Stimulated activated CD8-positive, alpha-beta memory T cell treated with anti-CD3 and anti-CD28 coated beads, Interleukin-4, amount 100 ng/mL, for 1 hour (primary cell): ENCODE data around the gene ILF3.
"Not testable (repeated sequence)": the region's sequence is repeated elsewhere in the genome, so short reads cannot be mapped to it uniquely, and the experiment has no call there.

Experiments
- DNase-seq, 2 donors: peaks; one replicate each; pipeline ENCODE4 v3.0.0-alpha.2; 2020; ENCODE audit warnings: low read depth in 2 of 2, low spot score in 1 of 2

The ILF3 gene

DNA sequence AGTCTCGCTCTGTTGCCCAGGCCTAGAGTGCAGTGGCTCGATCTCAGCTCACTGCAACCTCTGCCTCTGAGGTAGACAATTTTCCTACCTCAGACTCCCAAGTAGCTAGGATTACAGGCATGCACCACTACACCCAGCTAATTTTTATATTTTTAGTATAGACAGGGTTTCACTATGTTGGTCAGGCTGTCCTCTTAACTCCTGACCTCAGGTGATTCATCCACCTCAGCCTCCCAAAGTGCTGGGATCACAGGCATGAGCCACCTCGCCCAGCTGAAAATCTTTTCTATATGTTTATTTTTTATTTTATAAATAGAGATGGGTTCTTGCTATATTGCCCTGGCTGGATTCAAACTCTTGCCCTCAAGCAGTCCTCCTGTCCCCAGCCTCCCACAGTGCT lies 17.8 kb downstream of the ILF3 start:
- DNase-seq: not testable (repeated sequence)

DNA sequence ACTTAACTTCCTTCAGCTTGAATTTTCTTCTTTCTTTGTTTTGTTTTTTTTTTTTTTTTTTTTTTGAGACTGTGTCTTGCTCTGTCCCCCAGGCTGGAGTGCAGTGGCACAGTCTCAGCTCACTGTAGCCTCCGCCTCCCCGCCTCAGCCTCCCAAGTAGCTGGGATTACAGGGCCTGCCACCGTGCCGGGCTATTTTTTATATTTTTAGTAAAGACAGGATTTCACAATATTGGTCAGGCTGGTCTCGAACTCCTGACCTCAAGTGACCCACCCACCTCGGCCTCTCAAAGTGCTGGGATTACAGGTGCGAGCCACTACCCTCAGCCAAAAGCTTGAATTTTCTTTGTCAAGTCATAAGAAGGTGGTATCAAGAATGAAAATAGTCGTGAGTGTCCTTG lies 21.1 kb downstream of the ILF3 start:
- not testable (repeated sequence) for DNase-seq

DNA sequence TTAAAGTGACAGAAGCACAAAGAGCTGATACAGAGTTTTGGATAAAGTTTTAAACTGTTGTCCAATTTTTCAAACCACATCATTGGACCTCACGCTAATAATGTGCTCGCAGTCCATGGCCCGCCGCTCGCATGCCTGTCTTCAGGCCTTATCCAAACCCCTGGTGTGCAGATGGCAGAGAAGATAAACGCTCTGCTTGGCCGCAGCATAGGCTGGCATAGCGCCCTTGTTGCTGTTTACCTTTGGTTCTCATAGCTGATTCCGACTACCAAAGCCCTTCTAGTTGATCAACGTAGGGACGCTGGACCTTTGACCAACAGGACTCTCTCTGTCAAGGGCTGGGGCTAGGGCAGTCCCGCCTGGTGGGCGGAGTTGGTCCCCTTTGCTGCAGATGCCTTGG lies 23.6 kb downstream of the ILF3 start:
- DNase-seq: no peak

DNA sequence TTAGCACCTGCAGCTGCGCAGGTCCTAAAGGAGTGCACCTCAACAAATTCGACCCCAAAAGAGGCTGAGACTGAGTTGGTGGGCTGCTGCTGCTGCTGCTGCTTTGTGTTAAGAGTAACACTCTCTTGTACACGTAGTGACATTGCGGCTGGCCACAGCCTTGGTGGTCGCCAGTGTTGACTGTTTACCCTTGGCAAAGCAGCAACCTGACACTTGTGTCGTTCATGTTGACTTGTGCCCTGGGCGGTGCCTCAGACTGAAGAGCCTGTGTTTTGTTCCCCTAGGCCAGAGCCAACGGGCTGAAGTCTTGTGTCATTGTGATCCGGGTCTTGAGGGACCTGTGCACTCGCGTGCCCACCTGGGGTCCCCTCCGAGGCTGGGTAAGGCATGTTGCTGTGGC lies 24.7 kb downstream of the ILF3 start:
- no peak for DNase-seq

DNA sequence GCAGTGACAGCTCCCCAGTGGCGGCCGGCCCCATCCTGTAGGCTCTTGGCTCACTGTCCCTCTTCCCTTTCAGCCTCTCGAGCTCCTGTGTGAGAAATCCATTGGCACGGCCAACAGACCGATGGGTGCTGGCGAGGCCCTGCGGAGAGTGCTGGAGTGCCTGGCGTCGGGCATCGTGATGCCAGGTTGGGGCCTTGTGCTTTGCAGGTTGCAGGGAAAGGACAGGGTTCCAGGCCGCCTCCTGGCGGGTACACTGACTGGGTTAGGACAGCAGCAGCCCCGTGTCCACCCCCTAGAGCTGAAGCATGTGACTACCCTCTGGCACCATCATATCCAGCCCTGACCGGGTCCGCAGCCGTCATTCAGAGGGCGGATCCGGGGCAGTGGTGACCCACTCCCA lies 25.6 kb downstream of the ILF3 start:
- no peak for DNase-seq

DNA sequence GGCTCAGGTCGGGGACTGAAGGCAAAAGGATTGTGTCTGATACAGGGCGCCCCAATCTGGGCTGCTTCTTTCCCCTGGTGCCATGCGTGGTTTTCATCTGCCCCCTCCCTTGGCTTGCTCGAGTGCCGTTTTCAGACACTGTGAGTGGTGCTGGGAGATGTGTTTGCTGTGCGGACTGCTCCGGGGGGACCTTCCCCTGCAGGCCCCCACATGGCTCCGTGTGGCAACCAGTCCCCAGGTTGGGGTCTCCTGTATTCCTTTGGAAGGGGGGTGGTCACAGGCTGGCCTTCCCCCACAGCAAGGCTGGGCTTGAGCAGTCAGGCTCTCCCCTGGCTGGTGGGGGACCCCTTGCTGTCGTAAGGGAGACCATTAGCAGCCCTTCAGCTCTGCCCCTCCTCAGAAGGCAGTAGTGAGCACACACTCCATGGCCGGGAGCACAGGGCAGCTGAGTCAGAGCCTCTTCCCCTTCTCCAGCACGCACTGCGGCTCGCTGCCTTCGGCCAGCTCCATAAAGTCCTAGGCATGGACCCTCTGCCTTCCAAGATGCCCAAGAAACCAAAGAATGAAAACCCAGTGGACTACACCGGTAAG lies 26.5 kb downstream of the ILF3 start:
- no peak for DNase-seq

DNA sequence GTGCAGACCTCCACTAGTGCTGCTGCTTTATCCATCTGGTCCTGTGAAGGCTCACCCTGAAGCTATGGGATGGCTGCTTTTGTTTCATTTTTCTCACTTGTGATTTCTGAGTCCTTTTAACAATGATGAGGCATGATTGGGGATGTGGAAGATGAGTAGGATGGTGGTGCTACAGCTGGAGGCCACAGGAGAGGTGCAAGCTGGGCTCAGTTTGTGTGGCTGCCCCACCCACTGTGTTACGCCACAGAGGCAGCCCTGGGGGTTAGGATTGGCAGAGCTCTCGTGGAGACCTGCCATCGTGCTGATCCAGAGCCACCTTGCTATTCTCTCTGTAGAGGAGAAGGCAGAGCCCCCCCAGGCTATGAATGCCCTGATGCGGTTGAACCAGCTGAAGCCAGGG lies 27.5 kb downstream of the ILF3 start:
- no peak for DNase-seq

DNA sequence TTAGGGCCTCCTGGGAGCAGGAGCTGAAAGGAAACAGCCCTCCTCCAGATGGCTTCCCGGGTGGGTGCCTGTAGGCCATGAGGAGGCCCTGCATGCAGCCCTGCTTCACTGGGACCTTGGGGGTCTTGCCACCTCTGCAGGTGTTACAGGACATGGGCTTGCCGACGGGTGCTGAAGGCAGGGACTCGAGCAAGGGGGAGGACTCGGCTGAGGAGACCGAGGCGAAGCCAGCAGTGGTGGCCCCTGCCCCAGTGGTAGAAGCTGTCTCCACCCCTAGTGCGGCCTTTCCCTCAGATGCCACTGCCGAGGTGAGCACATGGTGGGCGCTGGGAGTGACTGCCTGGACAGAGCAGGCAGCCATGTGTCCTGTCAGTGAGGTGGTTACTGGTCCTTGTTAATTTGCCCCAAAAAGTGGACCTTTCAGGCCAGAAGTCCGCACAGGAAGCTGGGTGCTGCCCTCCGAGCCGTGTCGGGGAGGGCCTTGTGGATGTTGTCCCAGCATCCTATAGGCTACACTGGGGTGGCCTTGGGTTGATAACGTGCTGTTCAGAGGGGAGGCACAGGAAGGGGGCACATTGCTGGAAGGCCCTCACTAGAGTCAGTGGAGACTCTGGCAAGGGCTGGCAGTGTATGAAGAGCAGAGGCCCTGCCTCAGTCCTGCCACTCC lies 28.4 kb downstream of the ILF3 start:
- no peak for DNase-seq

DNA sequence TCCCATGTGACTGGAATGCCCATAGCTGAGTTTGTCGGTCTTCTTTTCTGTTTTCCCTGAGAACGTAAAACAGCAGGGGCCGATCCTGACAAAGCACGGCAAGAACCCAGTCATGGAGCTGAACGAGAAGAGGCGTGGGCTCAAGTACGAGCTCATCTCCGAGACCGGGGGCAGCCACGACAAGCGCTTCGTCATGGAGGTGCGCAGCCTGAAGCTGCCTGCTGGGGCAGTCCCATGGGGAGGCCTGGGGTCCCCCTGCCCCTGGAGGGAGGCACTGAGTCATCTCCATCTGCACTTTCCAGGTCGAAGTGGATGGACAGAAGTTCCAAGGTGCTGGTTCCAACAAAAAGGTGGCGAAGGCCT lies 28.9 kb downstream of the ILF3 start:
- no peak for DNase-seq

DNA sequence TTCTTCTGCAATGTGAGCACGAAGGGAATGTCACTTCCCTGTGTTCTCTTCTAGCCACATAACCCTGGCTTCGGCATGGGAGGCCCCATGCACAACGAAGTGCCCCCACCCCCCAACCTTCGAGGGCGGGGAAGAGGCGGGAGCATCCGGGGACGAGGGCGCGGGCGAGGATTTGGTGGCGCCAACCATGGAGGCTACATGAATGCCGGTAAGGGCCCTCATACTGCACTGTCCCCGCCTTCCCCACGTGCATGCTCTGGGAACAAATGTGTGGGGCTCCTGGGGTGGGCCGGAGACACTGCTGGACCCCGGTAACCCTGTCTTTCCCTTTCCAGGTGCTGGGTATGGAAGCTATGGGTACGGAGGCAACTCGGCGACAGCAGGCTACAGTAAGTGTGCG lies 29.4 kb downstream of the ILF3 start:
- DNase-seq: no peak

DNA sequence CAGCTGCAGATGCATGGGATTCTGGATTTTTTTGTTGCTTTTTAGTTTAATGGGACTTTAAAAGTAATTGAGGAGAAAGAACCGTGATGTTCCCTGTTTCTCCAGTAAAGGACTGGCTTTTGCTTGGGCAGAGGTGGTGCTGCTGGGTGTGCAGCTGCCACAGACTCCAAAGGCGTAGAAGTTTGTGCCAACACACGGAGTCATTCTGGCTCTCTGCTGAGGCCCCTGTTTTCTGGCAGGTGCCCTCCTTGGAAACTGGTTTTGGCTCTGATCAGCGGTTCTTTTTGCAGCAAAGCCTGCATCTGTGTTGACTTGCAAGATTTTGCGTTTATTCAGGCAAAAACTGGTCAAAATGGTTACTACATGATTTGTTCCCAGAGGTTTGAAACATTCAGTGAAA lies 31.1 kb downstream of the ILF3 start:
- DNase-seq: no peak

DNA sequence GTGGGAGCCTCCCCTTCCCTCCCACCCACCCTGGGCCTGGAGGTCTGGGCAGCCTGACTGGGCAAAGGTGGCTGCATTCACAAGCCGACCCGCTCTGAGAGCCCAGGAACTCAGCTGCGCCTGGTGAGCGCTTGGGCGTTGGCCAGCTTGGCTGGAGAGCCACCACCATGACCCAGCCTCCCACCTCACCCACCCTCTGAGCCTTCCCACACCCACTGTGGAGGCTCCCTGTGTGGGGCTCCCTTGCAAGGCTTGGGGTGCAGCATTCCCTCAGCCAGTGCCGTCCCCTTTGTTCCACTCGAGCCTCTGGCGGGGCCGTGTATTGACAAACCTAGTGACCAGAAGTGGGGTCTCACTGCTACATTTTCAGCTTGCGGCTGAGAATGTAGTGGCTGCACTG lies 32.0 kb downstream of the ILF3 start:
- DNase-seq: no peak

DNA sequence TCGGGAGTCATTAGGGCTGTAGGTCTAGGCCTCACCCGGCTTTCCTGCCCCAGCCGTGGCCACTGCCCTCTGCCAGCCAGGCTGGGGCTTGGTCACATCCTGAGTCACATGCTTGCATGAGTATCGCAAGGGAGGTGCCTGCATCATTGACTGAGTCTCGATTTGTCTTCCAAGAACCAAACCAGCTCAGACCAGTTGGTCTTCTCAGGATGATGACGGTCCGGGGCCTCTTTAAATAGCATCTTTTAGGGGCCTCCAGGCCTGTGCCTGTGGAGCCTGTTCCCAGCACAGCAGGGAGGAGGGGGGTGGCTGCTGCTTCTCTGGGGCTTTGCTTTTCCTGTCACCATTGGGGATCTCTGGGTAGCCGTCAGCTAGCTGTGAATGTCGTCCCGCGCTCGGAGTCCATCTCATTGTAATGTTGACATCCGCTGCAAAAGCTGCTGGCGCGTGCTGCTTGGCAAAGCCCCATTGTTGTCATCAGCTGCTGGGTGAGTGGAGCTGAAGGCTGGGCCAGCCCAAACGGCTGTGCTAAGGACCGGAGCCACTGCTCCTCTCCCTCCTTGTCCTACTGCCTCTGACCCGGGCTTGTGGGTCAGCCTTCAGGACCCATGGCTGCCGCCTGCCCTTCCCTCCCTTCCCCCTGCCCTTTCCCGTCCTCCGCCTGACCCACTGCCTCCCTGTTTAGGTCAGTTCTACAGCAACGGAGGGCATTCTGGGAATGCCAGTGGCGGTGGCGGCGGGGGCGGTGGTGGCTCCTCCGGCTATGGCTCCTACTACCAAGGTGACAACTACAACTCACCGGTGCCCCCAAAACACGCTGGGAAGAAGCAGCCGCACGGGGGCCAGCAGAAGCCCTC lies 32.7 kb downstream of the ILF3 start:
- DNase-seq: no peak

DNA sequence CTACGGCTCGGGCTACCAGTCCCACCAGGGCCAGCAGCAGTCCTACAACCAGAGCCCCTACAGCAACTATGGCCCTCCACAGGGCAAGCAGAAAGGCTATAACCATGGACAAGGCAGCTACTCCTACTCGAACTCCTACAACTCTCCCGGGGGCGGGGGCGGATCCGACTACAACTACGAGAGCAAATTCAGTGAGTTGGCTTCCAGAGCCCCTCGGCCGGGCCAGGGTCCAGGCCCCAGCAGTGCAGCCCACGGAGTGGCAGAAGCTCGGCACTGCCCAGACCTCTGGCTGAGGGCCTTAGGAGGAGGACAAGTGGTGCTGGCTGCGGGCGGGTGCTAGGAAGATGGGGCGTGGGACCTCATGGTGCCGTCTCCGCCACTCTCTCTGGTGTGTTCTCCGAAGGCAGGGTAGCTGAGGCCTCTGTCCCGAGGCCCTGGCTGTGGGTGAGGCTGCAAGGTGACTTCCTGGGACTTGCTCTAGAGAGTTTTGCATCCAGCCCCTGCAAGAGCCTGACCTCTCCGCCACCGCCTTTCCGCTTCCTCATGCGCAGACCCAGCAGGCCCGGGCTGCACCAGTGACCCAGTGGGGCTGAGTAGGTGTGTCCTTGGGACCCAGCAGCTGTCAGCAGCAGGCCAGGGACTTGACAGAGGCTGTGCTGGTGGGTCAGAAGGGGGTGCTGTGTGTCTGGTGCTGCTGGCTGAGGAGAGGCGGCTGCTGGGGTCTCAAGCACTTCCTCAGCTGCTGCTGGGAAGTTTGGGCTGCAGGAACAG lies 33.6 kb downstream of the ILF3 start:
- no peak for DNase-seq

DNA sequence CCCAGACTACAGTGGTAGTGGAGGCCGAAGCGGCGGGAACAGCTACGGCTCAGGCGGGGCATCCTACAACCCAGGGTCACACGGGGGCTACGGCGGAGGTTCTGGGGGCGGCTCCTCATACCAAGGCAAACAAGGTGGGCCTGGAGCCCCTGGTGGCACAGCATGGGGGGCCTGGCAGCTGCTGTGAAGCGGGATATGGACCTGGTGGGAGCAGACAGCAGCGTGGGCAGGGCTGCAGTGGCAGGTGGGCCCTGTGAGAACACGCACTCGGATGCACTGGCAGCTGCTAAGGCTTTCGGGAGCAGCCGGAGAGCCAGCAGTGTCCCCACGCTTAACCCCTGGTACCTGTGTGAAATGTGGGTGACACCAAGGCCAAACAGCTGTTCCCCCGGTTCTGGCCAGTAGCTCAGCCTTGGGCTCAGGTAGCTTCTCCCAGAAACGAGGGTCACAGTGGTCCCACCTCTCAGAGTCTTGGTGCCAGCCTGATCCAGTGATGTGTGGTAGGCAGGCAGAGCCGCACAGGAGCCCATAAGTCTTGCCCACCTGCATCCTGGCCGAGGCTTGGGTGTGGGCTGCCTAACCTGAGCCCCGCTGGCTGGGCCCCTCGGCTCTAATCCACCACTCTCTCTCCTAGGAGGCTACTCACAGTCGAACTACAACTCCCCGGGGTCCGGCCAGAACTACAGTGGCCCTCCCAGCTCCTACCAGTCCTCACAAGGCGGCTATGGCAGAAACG lies 34.6 kb downstream of the ILF3 start:
- no peak for DNase-seq

DNA sequence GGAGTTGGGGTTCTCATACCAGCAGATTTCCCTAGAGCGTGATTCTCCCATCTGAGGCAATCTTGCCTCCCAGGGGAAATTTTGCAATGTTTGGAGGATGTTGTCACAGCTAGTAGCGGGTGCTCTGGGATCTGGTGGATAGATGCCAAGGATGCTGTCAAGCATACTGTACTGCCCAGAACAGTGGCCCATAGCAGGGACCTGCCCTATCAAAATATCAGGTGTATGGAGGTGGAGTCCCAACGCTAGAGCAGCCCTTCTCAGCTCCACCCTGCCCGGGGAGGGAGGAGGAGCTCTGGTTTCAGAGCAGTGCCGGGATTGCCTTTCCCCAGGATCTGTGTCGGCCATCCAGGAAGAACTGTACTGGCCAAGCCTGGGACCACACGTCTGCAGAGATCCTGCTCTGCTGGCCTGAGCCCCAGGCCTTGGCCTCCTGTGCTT lies 36.2 kb downstream of the ILF3 start:
- no peak for DNase-seq

DNA sequence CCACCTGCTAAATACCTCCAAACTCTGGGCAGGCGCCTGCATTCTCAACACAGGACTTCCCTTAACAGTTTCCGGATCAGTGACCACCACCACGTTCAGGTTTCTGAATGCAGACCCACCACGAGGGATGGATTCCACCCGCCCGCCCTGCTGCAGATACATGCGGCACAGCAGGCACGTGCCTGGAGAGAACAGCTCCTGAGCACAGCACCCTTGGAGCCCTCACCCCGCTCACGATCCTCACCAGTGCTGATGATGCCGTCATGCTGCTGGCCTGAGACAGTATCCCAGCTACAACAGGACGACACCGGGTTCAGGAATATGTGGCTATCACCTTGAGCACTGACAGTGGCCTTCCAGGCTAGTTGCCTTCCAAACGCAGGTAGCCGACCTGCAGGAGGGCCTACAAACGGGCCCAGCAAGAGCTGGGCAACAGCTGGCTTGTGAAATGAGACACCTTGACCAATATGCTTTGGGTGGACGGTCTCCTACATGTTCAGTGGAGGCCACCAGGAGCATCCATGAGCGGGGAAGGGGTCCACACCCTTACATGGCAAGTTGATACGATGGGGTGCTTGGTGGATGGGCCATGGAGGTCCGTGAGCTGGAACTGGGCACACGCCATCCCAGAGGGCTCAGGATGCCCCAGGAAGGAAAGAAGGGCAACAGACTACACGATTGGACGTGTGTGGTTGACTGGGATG lies 37.2 kb downstream of the ILF3 start:
- DNase-seq: no peak

DNA sequence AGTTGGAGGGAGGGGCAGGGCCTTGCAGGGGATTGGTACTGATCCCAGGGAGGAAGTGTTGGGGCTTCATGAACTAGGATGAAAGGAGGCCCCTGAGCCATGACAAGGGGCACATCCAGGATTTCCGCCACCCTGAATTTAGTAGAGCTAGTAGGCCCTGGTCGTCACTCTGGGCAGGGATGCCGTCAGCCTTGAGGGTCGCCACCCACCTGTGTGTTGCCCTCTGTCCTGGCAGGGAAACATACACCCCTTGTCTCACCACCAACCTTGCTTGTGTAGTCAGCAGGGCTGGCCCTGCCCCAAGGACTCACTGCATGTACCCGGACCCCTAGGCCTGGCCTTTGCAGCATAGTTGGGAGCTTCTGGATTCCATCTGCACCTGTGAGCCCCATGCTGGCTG lies 37.7 kb downstream of the ILF3 start:
- no peak for DNase-seq

DNA sequence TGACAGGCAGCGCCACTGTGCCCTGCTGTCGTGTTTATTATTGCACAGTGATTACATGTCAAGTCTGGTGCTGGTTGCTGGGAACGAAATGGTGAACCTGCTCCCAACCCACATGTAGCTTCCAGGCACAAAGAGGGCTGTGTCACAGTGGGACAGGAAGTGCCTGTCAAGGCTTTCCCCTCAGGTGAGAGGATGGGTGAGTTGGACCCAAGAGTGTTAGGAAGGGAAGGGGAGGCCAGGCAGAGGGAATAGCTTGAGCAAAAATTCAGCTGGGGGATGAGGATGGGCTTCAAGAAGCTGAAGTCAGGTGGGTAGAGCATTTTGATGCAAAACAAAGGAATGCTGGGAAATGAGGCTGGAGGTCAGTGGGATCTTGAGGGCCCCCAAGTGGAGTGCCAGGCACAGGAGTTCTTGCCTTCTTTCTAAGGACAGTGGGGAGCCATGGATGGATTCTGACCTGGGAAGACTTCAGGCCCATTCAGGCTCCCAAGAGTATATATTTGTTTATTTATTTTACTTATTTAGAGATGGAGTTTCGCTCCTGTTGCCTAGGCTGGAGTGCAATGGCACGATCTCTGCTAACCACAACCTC lies 38.6 kb downstream of the ILF3 start:
- DNase-seq: no peak

DNA sequence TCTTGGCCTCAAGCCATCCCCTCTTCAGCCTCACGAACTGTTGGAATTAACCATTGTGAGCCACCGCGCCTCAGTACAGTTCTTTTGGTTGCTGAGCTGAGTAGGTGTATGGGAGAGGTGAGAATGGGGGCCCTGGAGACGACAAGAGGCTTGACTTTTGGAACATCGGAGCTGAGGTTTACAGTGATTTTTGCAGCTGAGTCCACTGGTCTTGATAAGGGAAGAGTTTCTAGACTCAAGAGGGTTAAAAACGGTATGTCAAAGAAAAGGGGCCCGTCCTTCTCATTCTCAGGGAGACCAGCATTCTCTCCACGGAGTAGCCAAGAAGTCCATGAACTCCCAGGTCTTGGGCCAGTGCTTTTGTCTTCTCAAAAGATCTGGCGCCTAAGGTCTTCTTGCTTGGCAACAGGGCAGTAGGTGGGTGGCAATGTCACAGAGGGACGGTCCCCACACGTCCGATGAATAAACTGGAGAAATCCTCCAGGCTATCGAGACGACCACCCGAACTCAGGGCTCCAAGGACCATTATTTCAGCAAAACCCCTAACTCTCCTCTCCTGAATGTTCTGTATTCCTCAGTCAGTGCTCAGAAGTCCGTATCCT lies 40.7 kb downstream of the ILF3 start:
- no peak for DNase-seq
